DLD1 (cell line): ENCODE data around the gene PALM.
"Not testable (repeated sequence)": the region's sequence is repeated elsewhere in the genome, so short reads cannot be mapped to it uniquely, and the experiment has no call there.

Experiments
- in situ Hi-C: cut with HindIII; loops from 2 replicates; pipeline ENCODE4 v1.10.0; 2017; ENCODE audit warnings: low sequenced_read_pairs

PALM gene, protein sequence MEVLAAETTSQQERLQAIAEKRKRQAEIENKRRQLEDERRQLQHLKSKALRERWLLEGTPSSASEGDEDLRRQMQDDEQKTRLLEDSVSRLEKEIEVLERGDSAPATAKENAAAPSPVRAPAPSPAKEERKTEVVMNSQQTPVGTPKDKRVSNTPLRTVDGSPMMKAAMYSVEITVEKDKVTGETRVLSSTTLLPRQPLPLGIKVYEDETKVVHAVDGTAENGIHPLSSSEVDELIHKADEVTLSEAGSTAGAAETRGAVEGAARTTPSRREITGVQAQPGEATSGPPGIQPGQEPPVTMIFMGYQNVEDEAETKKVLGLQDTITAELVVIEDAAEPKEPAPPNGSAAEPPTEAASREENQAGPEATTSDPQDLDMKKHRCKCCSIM

DNA sequence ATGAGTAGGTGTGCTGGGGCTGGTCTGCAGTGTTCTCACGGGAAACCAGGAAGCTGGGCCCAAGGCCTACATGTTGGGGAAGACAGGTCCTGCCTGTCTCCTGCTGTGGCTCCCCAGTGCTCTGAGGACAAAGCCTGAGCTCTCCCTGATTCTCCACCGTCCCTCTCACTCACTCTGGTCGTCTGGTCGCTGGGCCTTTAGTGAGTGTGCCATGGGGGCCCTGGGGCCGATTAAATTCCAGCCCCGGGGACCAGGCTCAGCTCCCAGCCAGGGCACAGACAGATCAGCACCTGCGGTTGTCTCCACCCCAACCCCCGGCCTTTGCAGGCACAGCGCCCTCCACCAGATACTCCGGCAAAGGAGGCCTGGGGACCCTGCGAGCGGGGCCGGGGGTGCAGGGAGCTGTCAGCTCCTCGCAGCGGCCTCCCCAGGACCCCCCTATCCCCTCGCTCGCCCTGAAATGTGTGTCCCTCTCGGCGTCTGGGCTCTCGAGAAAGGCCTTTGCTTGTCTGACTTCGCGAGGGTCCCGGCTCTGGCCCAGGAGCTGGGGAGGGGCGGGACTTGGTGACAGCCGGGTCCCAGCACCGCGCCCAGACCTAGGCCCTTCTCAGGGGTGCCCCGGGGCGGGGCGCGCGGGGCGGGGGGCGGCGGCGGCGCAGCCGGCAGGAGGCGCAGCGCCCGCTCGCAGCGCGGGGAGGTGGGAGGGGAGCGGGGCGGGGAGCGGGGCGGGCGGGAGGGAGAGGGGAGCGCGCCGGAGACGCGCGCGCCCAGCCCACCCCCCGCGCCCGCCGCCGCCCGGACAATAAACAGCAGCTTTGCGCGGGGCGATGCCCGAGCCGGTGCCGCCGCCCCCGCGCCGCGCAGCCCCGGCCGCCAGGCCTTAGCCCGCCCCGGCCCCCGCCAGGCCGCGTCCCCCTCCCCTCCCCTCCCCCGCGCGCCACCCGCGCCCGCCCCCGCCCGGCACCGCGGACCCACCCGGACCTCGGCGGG, at the start of gene PALM:
Gene PALM, plus strand, starts transcription at position 782 of the 990 bp plus-strand sequence. CDS start 212 bp downstream, outside the sequence.
- in situ Hi-C loops, result no loop called here

DNA sequence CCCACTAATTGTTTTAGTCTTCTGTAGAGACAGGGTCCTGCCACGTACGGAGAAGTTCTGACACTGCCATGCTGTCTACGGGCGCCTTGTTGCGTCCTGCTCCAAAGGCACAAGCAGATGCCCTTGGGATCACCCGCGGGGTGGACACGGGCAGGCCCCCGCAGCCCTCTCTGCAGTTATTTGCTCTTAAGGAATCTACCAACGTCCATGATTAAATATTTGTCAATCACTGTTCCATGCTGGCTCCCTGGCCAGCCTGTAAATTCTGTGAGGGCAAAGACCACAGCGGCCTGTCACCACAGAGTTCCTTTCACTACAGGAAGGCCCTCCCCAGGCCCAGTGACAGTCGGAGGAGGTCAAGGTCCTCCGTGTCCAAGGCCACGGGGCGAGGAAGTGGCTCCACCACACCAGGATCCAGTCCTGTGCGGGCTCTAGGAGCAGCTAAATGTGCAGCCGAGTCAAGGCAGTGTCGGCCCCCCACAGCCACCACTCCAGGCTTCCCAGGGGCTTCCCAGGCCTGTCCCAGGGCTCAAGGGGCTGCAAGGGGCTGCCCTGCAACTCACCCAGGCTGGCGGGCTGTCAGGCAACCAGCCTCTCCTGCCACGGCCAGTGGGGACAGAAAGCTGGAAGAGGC, 47.8 kb upstream of the PALM start:
- in situ Hi-C loops, result no loop called here

GRCh38 chr19:661427-662196, 47.1 kb upstream of the PALM start:
- in situ Hi-C loops, result no loop called here

DNA sequence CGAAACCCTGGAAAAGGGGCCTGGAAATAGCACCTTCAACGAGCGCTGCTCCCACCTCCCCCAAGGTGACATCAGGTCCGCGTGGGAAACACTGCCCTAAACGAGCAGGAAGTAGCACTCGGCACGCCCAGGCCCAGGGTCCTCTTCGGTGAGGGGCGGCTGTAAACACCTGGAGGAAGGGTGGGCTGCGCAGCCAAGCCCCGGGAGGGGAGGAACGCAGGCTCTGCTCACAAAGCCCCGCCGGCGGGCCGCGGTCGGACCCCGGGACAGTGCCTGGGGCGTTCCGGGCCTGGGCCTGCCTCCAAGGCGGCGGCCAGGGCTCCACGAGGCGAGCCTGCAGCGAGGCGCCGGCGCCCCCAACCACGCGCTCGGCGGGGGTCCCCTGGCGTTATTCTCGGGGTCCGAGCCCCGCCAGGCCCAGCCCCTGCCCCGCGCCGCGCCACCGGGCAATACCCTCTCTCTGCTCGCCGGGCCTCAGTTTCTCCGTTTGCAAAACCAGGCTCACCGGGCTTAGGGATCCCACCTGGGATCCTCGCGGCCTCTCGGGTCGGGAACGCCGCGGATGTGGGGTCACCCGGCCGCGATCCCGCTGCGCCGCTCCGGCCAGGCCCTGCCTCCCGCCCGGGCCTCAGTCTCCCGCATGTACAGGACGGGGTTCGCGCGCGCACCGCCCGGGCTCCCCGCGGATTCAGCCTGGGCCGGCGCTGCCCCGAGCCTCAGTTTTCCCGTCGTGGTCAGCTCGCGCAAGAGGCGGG, 46.4 kb upstream of the PALM start:
- in situ Hi-C loops, result no loop called here

DNA sequence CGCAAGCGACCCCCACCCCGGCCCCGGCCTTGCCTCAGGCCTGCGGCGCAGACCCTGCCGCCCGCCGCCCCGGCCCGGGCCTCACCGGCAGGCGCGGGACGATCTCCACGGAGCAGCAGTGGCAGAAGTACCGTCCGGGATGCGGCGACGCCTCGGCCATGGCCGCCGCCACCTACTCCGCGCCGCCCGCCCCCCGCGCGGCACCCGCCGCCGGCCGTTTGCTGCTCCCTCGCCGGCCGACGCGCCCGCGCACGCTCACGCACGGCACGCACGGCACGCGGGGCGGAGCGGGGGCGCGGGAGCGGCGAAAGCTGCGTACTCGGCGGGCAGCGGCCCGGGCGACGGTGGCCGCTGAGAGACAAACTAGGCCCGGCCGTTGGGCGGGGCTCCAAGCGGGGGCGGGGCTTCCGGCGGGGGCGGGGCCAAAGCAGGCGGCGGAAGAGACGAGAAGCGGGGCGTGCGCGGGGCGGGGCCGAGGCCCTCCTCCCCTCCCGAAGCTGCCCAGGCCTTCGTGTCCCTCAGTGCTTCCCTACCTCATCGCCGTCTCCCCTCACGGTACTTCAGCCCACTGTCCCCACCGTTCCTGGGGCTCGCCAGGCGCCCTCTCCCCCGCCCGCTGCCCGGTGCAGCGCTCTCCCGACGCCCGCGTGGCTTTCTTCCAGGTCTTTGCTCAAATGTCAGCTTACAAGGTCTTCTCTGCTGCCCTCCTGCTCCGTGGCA, 45.6 kb upstream of the PALM start, which contains the start of gene RNF126:
Gene RNF126, minus strand, starts transcription at position 253 of the 720 bp plus-strand sequence. Its CDS starts 93 bp downstream, at position 160.
- in situ Hi-C loops, result no loop called here

DNA sequence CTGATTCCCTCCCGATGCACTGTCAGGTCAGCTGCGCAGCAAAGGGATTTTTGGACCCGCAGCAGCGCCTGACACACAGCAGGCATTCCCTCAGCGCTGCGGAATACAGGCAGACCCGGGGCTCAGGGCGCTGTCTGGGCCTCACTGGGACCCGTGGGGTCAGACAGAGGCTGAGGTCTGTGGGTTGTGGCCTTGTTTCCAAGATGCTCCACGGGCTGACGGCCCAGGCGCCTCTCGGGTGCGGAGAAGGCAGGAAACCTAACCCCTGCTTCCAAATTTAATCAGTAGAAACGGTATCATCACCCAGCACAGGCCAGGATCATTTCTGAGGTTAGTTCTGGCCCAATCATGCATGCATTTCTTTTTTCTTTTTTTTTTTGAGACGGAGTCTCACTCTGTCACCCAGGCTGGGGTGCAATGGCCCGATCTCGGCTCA, 45.0 kb upstream of the PALM start:
- in situ Hi-C loops, result no loop called here

GRCh38 chr19:664913-665443, 43.8 kb upstream of the PALM start:
- in situ Hi-C loops, result no loop called here

GRCh38 chr19:666985-667573, 41.7 kb upstream of the PALM start:
- in situ Hi-C loops, result not testable (repeated sequence)

DNA sequence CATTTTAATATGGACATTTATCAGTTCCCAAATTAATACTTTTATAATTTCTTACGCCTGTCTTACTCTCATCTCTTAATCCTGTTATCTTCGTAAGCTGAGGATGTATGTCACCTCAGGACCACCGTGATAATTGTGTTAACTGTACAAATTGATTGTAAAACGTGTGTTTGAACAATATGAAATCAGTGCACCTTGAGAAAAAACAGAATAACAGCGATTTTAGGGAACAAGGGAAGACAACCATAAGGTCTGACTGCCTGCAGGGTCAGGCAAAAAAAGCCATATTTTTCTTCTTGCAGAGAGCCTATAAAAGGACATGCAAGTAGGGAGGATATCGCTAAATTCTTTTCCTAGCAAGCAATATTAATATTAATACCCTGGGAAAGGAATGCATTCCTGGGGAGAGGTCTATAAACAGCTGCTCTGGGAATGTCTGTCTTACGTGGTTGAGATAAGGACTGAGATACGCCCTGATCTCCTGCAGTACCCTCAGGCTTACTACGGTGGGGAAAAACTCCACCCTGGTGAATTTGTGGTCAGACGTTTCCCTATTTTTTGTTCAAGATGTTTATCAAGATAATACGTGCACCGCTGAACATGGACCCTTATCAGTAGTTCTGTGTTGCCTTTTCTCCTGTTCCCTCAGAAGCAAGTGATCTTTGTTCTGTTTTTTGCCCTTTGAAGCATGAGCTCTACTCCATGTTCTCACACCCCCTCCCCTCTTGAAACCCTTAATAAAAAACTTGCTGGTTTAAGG, 39.9 kb upstream of the PALM start:
- in situ Hi-C loops, result not testable (repeated sequence)

DNA sequence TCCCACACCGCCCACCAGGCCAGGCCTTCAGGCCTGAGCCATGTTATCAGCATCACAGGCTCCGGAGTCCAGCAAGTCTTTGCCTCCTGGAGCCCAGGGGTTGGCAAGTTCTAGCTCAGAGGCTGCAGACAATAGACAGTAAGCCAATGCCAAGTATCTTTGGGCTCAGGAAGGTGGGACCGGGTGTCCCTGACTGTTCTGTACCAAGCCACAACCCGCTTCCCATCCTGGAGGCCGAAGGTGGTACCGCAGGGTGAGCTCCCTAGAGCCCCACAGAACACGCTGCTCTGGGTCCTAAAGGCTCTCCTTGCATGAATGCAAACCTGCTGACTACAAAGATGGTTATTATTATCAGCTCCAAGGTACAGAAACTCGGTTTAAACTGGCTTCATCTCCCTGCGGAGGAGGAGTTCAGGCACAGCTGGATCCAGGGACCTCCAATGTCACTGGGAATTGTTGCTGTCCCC, 38.1 kb upstream of the PALM start:
- in situ Hi-C loops, result no loop called here

DNA sequence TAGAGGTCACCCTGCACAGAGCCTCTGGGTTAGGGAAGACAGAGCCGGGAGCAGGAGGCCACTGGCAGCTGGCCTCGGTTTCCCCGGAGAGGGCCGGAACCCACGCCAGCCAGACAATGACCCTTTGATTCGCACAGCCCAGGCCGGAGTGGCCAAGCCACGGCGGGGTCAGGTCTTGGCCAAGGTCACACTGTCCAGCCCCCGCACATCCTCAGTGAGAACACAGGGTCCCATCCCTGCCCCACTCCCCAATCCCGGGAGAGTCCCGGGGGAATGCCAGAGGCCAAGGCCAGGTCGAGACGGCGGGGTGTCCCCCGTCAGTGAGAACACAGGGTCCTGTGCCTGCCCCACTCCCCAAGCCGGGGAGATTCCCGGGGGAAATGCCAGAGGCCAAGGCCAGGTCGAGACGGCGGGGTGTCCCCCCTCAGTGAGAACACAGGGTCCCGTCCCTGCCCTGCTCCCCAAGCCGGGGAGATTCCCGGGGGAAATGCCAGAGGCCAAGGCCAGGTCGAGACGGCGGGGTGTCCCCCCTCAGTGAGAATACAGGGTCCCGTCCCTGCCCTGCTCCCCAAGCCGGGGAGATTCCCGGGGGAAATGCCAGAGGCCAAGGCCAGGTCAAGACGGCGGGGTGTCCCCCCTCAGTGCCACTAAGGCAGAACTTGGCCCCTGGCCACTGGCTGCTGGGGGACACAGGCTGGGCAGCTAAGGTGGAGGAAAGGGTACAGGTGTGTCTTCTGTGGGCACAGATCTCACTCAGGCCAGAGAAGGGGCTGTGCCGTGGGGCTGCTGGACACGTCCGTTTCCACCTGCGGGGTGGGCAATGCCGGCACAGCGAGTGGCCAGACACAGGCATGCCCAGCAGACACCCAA, 34.2 kb upstream of the PALM start:
- in situ Hi-C loops, result no loop called here

DNA sequence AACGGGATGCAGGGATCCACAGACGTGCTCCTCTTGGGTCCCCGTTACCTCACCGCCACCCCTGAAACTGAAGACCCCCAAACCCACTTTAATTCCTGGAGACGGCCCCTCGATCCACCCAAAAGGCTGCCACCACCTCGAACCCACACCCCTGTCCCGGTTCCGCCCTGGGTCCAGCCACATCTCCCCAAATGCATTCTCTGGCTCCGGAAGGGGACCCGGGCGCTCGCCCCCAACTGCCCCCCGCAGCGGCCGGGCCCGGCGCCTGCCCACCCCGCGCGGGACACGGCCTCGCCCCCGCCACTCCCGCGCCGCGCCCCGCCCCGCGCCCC, 32.8 kb upstream of the PALM start:
- in situ Hi-C loops, result no loop called here

- in situ Hi-C loops, result no loop called here
Measured at GRCh38 chr19:676339-677105, 32.2 kb upstream of the PALM start, which contains the start of gene FSTL3. Gene FSTL3, plus strand, starts transcription at chr19:676392. Its CDS starts 32 bp downstream, at chr19:676424.

- in situ Hi-C loops, result no loop called here
Measured at GRCh38 chr19:677201-677600, 31.5 kb upstream of the PALM start.

- in situ Hi-C loops, result no loop called here
Measured at GRCh38 chr19:677601-678436, 30.9 kb upstream of the PALM start.
